GM12878 (cell line): ENCODE data around the gene JAKMIP1. TPM values are rescaled to one million over a fixed set of nuclear protein-coding genes. Genes with fewer than 3 reads are reported as not detected.

Experiments
- ATAC-seq: fragments of 200-7000 bp; cut with Tn5 transposase; 3 replicates; pipeline ENCODE4 v1.9.1; 2020; ENCODE audit warnings: mild to moderate bottlenecking, moderate library complexity
- BruUV-seq: library from RNA; stranded (reverse); fragments of 400-500 nt; replicated peaks from 2 replicates; lab custom pipeline; 2021; lab: Mats Ljungman, UMichigan
- CTCF ChIA-PET: fragments of 300-600 bp; sonication (Branson Sonifier 250); formaldehyde crosslinking; extraction: SDS; loops from one replicate; lab custom pipeline; 2021; ENCODE audit warnings: inconsistent platforms; lab: Yijun Ruan, JAX
- POLR2A ChIA-PET: fragments of 350-600 bp; formaldehyde crosslinking; extraction: SDS; loops from one replicate; lab custom pipeline; 2021; ENCODE audit warnings: inconsistent platforms; lab: Charles Lee
- RAD21 ChIA-PET: fragments of 300-600 bp; sonication (Branson Sonifier 250); formaldehyde crosslinking; loops from one replicate; lab custom pipeline; 2023; ENCODE audit warnings: antibody characterized with exemption; ENCODE audit not compliant: unreplicated experiment; lab: Charles Lee
- SMC1A ChIA-PET: fragments of 300-600 bp; sonication (Branson Sonifier 250); formaldehyde crosslinking; loops from one replicate; lab custom pipeline; 2023; ENCODE audit not compliant: unreplicated experiment, uncharacterized antibody; lab: Charles Lee
- DNase-seq: peaks from one replicate; pipeline ENCODE4 v3.0.0-alpha.2; 2011; ENCODE audit warnings: low read depth, low spot score
- FAIRE-seq: peaks from 3 replicates; lab custom pipeline; 2011; peaks lifted over from hg19 to GRCh38; lab: Jason Lieb, UNC
- H2AFZ ChIP-seq: 2 replicates; pipeline ENCODE4 v1.6.0; 2011; ENCODE audit warnings: low read depth, low read length, control low read depth; ENCODE audit not compliant: control insufficient read depth
- H3K27ac ChIP-seq: 2 replicates; pipeline ENCODE4 v1.5.1; 2011; ENCODE audit warnings: control low read depth; ENCODE audit not compliant: control insufficient read depth, insufficient read depth
- H3K27me3 ChIP-seq, 2 experiments: replicated peaks in 1 of 2; 2 replicates each; pipeline versions ENCODE4 v1.6.0 to v1.6.1; 2011; ENCODE audit warnings: low read length in 1 of 2; ENCODE audit not compliant: control insufficient read depth in 2 of 2, insufficient read depth in 2 of 2
- H3K36me3 ChIP-seq, 2 experiments: 2 replicates each; pipeline ENCODE4 v1.5.1; 2011; ENCODE audit warnings: low read length in 1 of 2; ENCODE audit not compliant: control insufficient read depth in 2 of 2, insufficient read depth in 2 of 2
- H3K4me1 ChIP-seq: 2 replicates; pipeline ENCODE4 v1.6.1; 2011; ENCODE audit warnings: mild to moderate bottlenecking, low read length, moderate library complexity, mixed read lengths; ENCODE audit not compliant: control insufficient read depth, insufficient read depth
- H3K4me2 ChIP-seq: 2 replicates; pipeline ENCODE4 v1.6.0; 2011; ENCODE audit warnings: control low read depth; ENCODE audit not compliant: control insufficient read depth, insufficient read depth
- H3K4me3 ChIP-seq: fragments of 200-600 bp; sonication (generic); 2 replicates; pipeline ENCODE4 v1.5.1; 2016
- H3K79me2 ChIP-seq: 2 replicates; pipeline ENCODE4 v1.6.0; 2011; ENCODE audit warnings: low read length; ENCODE audit not compliant: control insufficient read depth, insufficient read depth
- H3K9ac ChIP-seq: 2 replicates; pipeline ENCODE4 v1.8.0; 2011; ENCODE audit warnings: low read length, control low read depth, mixed read lengths; ENCODE audit not compliant: control insufficient read depth, insufficient read depth
- H3K9me3 ChIP-seq: replicated peaks from 3 replicates; pipeline ENCODE4 v1.5.1; 2011; ENCODE audit warnings: mild to moderate bottlenecking, low read length; ENCODE audit not compliant: control insufficient read depth, insufficient read depth
- H4K20me1 ChIP-seq: 2 replicates; pipeline ENCODE4 v1.6.0; 2011; ENCODE audit not compliant: control insufficient read depth, insufficient read depth
- ETV6 ChIP-seq, 2 experiments: fragments of 450-650 bp in 1 of 2; IDR thresholded peaks in 1 of 2; conservative IDR thresholded peaks in 1 of 2; 2 replicates each; pipeline ENCODE4 v1.6.1; 2014; ENCODE audit warnings: antibody characterized with exemption in 1 of 2, borderline replicate concordance in 1 of 2, low read depth in 1 of 2, mild to moderate bottlenecking in 1 of 2, moderate library complexity in 1 of 2
- MYB ChIP-seq: fragments of 150-350 bp; IDR thresholded peaks from 2 replicates; pipeline ENCODE4 v1.6.1; 2014; ENCODE audit warnings: mild to moderate bottlenecking, low read depth, low read length, borderline replicate concordance
- NFYA ChIP-seq: IDR thresholded peaks from 2 replicates; pipeline ENCODE4 v1.6.1; 2011; ENCODE audit warnings: low read depth, mild to moderate bottlenecking, low read length, improper control_type of control experiment, borderline replicate concordance
- NR2C1 ChIP-seq: fragments of 450-650 bp; IDR thresholded peaks from 2 replicates; pipeline ENCODE4 v1.6.1; 2017; ENCODE audit warnings: antibody characterized with exemption, mild to moderate bottlenecking, moderate library complexity
- PAX8 ChIP-seq: fragments of 450-650 bp; IDR thresholded peaks from 2 replicates; pipeline ENCODE4 v1.6.1; 2017; ENCODE audit warnings: mild to moderate bottlenecking, moderate library complexity
- TCF7 ChIP-seq: IDR thresholded peaks from 2 replicates; pipeline ENCODE4 v1.6.1; 2014; ENCODE audit warnings: antibody characterized with exemption, borderline replicate concordance
- WRNIP1 ChIP-seq: IDR thresholded peaks from 2 replicates; pipeline ENCODE4 v1.6.1; 2011; ENCODE audit warnings: low read depth, low read length, improper control_type of control experiment, borderline replicate concordance
- ZNF217 ChIP-seq: fragments of 450-650 bp; IDR thresholded peaks from 2 replicates; pipeline ENCODE4 v1.6.1; 2017; ENCODE audit warnings: antibody characterized with exemption, mild to moderate bottlenecking
- WGBS: methylation state at CpG from one replicate; pipeline ENCODE4 v1.1.6; 2016; ENCODE audit warnings: low lambda C conversion rate; ENCODE audit not compliant: insufficient replicate concordance, insufficient coverage; ENCODE audit errors: missing lambda C conversion rate; 5-methylcytosine and 5-hydroxymethylcytosine counted together
- in situ Hi-C: fragments of 300-500 bp; cut with MboI; formaldehyde crosslinking; loops from 9 replicates; pipeline ENCODE4 v1.14.3; 2018; ENCODE audit warnings: mixed read lengths
- intact Hi-C: fragments of 100-400 bp; cut with micrococcal nuclease; formaldehyde crosslinking; loops from one replicate; pipeline ENCODE4 v1.14.2; 2022; ENCODE audit not compliant: unreplicated experiment
- polyA plus RNA-seq, 11 experiments: library from polyadenylated mRNA; depleted of rRNA in 4 of 11; unstranded in 6 of 11; stranded (reverse) in 5 of 11; fragments of >200 nt; fragmentation: Nextera tagmentation in 4 of 11; fragmentation: Illumina TruSeq in 1 of 11; extraction: Ambion mirVana in 4 of 11; extraction: Trizol in 1 of 11; gene quantifications; 1 replicate in 1 of 11; 2 replicates in 10 of 11; pipeline versions ENCODE4 v1.2.1 to v1.2.3, GENCODE V29; 2011 to 2016; ENCODE audit warnings: inconsistent platforms in 2 of 11, missing spikeins in 2 of 11, low read depth in 1 of 11
- total RNA-seq, 4 experiments: library from RNA; depleted of rRNA in 3 of 4; stranded (reverse); fragments of >200 nt in 3 of 4; fragmentation: Illumina TruSeq in 1 of 4; extraction: Trizol in 1 of 4; gene quantifications; 2 replicates each; pipeline versions ENCODE4 v1.2.1 to v1.2.3, GENCODE V29; 2013 to 2021
- TF ChIP-seq, protein P1 (sequence below): fragments of 450-650 bp; IDR thresholded peaks from 2 replicates; pipeline ENCODE4 v1.6.1; 2017; ENCODE audit warnings: antibody characterized with exemption, mild to moderate bottlenecking, moderate library complexity
- TF ChIP-seq, protein P2 (sequence below): fragments of 450-650 bp; IDR thresholded peaks from 2 replicates; pipeline ENCODE4 v1.6.1; 2017; ENCODE audit warnings: borderline replicate concordance
- TF ChIP-seq, protein P3 (sequence below): IDR thresholded peaks from 2 replicates; pipeline ENCODE4 v1.6.1; 2011; ENCODE audit warnings: mild to moderate bottlenecking, low read depth, low read length, moderate library complexity; ENCODE audit not compliant: insufficient replicate concordance

The JAKMIP1 gene
- total and polyA plus RNA-seq, 10 of the 15 experiments (the other 5 are each of a cell fraction or from before 2014, with no cell fraction given): 0.52 to 16.7 (median 12.3) TPM

DNA sequence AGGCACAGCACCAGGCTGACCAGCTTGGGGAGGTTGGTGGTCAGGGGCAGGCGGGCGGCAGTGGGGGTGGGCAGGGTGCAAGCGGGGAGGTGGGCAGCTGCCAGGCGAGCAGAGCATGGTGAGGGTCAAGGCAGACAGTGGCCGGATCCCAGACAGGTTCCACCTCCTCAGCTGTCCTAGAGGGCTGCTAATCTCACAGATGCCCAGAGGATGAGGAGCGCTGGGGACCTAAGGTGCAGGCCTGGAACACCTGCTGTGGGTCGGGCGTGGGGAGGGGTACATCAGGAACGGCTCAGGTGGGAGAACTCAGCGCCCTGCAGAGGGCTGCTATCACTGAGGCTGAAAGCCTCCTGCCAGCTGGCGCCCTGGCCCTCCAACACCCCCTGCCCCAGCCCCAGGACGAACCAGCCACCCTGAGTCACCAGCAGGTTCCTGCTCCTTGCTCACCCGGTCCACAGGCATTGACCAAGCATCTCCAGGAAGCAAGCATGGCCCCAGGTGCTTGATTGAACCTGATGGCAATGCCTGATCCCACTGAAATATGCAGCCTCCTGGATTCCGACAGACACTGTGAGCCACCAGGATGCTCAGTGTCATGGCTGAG is 153.7 kb downstream of the JAKMIP1 start:
- ChIA-PET CTCF (no interaction called here), SMC1A (no interaction called here), RAD21 (no interaction called here), POLR2A (no interaction called here)
- no peak overlapping the region for H2AFZ ChIP-seq
- no peaks in the 10 kb centered on the region for H4K20me1 ChIP-seq
- no peaks in the 10 kb centered on the region for H3K79me2 ChIP-seq
- no peaks in the 10 kb centered on the region for H3K36me3 ChIP-seq
- intact Hi-C loops (no loop called here), in situ Hi-C loops (no loop called here)
- no peak overlapping the region for H3K9ac ChIP-seq
- no peak overlapping the region for H3K27ac ChIP-seq
- no peaks in the 10 kb centered on the region; a peak in 1 of 4 replicates for H3K27me3 ChIP-seq
- no peak overlapping the region for H3K4me2 ChIP-seq
- no peak for FAIRE-seq
- no TSS peak for BruUV-seq
- 44% methylated on average over 11 of the region's 14 CpGs for WGBS
- DNase-seq: no peak
- no peak for ATAC-seq
- TF ChIP-seq PAX8 (no peak), WRNIP1 (no peak), NFYA (no peak), ETV6 (conservative IDR thresholded peaks at IDR 0.05 in 1 of 2, IDR thresholded peaks at IDR 0.05 in 1 of 2; ENCODE audit: borderline replicate concordance in 1 of 2, low read depth in 1 of 2) (no peak), ZNF217 (no peak), MYB (no peak), NR2C1 (no peak), TCF7 (no peak)
- TF ChIP-seq, protein P1, sequence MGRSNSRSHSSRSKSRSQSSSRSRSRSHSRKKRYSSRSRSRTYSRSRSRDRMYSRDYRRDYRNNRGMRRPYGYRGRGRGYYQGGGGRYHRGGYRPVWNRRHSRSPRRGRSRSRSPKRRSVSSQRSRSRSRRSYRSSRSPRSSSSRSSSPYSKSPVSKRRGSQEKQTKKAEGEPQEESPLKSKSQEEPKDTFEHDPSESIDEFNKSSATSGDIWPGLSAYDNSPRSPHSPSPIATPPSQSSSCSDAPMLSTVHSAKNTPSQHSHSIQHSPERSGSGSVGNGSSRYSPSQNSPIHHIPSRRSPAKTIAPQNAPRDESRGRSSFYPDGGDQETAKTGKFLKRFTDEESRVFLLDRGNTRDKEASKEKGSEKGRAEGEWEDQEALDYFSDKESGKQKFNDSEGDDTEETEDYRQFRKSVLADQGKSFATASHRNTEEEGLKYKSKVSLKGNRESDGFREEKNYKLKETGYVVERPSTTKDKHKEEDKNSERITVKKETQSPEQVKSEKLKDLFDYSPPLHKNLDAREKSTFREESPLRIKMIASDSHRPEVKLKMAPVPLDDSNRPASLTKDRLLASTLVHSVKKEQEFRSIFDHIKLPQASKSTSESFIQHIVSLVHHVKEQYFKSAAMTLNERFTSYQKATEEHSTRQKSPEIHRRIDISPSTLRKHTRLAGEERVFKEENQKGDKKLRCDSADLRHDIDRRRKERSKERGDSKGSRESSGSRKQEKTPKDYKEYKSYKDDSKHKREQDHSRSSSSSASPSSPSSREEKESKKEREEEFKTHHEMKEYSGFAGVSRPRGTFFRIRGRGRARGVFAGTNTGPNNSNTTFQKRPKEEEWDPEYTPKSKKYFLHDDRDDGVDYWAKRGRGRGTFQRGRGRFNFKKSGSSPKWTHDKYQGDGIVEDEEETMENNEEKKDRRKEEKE: no peak
- TF ChIP-seq, protein P2, sequence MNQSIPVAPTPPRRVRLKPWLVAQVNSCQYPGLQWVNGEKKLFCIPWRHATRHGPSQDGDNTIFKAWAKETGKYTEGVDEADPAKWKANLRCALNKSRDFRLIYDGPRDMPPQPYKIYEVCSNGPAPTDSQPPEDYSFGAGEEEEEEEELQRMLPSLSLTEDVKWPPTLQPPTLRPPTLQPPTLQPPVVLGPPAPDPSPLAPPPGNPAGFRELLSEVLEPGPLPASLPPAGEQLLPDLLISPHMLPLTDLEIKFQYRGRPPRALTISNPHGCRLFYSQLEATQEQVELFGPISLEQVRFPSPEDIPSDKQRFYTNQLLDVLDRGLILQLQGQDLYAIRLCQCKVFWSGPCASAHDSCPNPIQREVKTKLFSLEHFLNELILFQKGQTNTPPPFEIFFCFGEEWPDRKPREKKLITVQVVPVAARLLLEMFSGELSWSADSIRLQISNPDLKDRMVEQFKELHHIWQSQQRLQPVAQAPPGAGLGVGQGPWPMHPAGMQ: no peak
- TF ChIP-seq, protein P3, sequence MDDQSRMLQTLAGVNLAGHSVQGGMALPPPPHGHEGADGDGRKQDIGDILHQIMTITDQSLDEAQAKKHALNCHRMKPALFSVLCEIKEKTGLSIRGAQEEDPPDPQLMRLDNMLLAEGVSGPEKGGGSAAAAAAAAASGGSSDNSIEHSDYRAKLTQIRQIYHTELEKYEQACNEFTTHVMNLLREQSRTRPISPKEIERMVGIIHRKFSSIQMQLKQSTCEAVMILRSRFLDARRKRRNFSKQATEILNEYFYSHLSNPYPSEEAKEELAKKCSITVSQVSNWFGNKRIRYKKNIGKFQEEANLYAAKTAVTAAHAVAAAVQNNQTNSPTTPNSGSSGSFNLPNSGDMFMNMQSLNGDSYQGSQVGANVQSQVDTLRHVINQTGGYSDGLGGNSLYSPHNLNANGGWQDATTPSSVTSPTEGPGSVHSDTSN: no peak
- peaks cover 6% of the 10 kb centered on the region for H3K4me1 ChIP-seq
- H3K4me3 ChIP-seq: no peak overlapping the region
- H3K9me3 ChIP-seq: no peaks in the 10 kb centered on the region
